Muscle layer of duodenum (tissue), 2 donors: ENCODE data around the gene SNX30.

ENCODE experiments used
- H3K27ac ChIP-seq: one replicate; pipeline ENCODE4 v1.7.0; 2013; ENCODE audit warnings: mild to moderate bottlenecking, low read length
- H3K27me3 ChIP-seq: one replicate; pipeline ENCODE4 v1.7.0; 2013; ENCODE audit warnings: low read depth, mild to moderate bottlenecking, control low read depth, low read length
- H3K36me3 ChIP-seq, 2 donors: one replicate each; pipeline ENCODE4 v1.7.0; 2013; ENCODE audit warnings: low read length in 2 of 2, control low read depth in 1 of 2, mild to moderate bottlenecking in 1 of 2; ENCODE audit not compliant: insufficient read depth in 2 of 2, control insufficient read depth in 1 of 2
- H3K4me1 ChIP-seq, 2 donors: one replicate each; pipeline ENCODE4 v1.7.0; 2013; ENCODE audit warnings: low read length in 2 of 2, mild to moderate bottlenecking in 2 of 2, control low read depth in 1 of 2, moderate library complexity in 1 of 2; ENCODE audit not compliant: insufficient read depth in 2 of 2, control insufficient read depth in 1 of 2
- H3K4me3 ChIP-seq, 2 donors: one replicate each; pipeline ENCODE4 v1.7.0; 2013; ENCODE audit warnings: low read length in 2 of 2, low read depth in 1 of 2, mild to moderate bottlenecking in 1 of 2
- H3K9me3 ChIP-seq, 2 donors: one replicate each; pipeline ENCODE4 v1.7.0; 2013; ENCODE audit warnings: low read length in 2 of 2, control low read depth in 1 of 2, mild to moderate bottlenecking in 1 of 2; ENCODE audit not compliant: control insufficient read depth in 1 of 2
- donor health status: healthy.

SNX30 gene

GRCh38 chr9:112833081-112833480 lies 82.5 kb downstream of the SNX30 start:
- Histone ChIP-seq H3K27ac (no peak overlapping the region), H3K27me3 (no peaks in the 10 kb centered on the region), H3K4me1 (no peaks in the 10 kb centered on the region), H3K9me3 (no peaks in the 10 kb centered on the region), H3K4me3 (no peak overlapping the region), H3K36me3 (peaks cover 5 to 24% of the 10 kb centered on the region in 2 donors)

GRCh38 chr9:112836394-112836793 lies 85.8 kb downstream of the SNX30 start:
- H3K36me3 ChIP-seq = peaks cover 12 to 24% of the 10 kb centered on the region in 2 donors
- no peaks in the 10 kb centered on the region for H3K27me3 ChIP-seq
- no peak overlapping the region for H3K4me3 ChIP-seq
- H3K27ac ChIP-seq = no peak overlapping the region
- H3K9me3 ChIP-seq = no peaks in the 10 kb centered on the region
- H3K4me1 ChIP-seq = no peaks in the 10 kb centered on the region

- Histone ChIP-seq H3K27me3 (no peaks in the 10 kb centered on the region), H3K27ac (no peak overlapping the region), H3K4me3 (no peak overlapping the region), H3K36me3 (peaks cover 12 to 24% of the 10 kb centered on the region in 2 donors), H3K4me1 (no peaks in the 10 kb centered on the region), H3K9me3 (no peaks in the 10 kb centered on the region)
Measured at GRCh38 chr9:112838342-112838741, 87.8 kb downstream of the SNX30 start.

- no peak overlapping the region for H3K4me3 ChIP-seq
Measured at GRCh38 chr9:112839331-112839730, 88.8 kb downstream of the SNX30 start.

GRCh38 chr9:112841261-112841660 lies 90.7 kb downstream of the SNX30 start:
- H3K36me3 ChIP-seq = peaks cover 12 to 16% of the 10 kb centered on the region in 2 donors
- no peaks in the 10 kb centered on the region for H3K9me3 ChIP-seq
- no peaks in the 10 kb centered on the region for H3K27me3 ChIP-seq
- H3K4me3 ChIP-seq = no peak overlapping the region
- no peaks in the 10 kb centered on the region for H3K4me1 ChIP-seq
- no peak overlapping the region for H3K27ac ChIP-seq

More at GRCh38 chr9:112839331-112839730, 88.8 kb downstream of the SNX30 start:
- Histone ChIP-seq H3K27ac (no peak overlapping the region), H3K27me3 (no peaks in the 10 kb centered on the region), H3K4me1 (no peaks in the 10 kb centered on the region), H3K36me3 (peaks cover 12 to 24% of the 10 kb centered on the region in 2 donors), H3K9me3 (no peaks in the 10 kb centered on the region)

- Histone ChIP-seq H3K9me3 (no peaks in the 10 kb centered on the region), H3K4me3 (no peak overlapping the region), H3K27ac (no peak overlapping the region), H3K36me3 (peaks cover 6 to 9% of the 10 kb centered on the region in 2 donors), H3K4me1 (no peaks in the 10 kb centered on the region), H3K27me3 (no peaks in the 10 kb centered on the region)
Measured at GRCh38 chr9:112842555-112842954, 92.0 kb downstream of the SNX30 start.

- H3K27ac ChIP-seq = no peak overlapping the region
- H3K4me3 ChIP-seq = no peak overlapping the region
- H3K4me1 ChIP-seq = no peaks in the 10 kb centered on the region
- no peaks in the 10 kb centered on the region for H3K27me3 ChIP-seq
- peaks cover 0 to under 1% of the 10 kb centered on the region in 2 donors for H3K36me3 ChIP-seq
- no peaks in the 10 kb centered on the region for H3K9me3 ChIP-seq
Measured at GRCh38 chr9:112844771-112845542, 94.4 kb downstream of the SNX30 start.

- Histone ChIP-seq H3K27me3 (no peaks in the 10 kb centered on the region), H3K36me3 (peaks cover 9 to 10% of the 10 kb centered on the region in 2 donors), H3K9me3 (no peaks in the 10 kb centered on the region), H3K27ac (no peak overlapping the region), H3K4me1 (no peaks in the 10 kb centered on the region), H3K4me3 (no peak overlapping the region)
Measured at GRCh38 chr9:112846528-112847488, 96.2 kb downstream of the SNX30 start.

- Histone ChIP-seq H3K4me1 (no peaks in the 10 kb centered on the region), H3K27me3 (no peaks in the 10 kb centered on the region), H3K36me3 (peaks cover 9 to 10% of the 10 kb centered on the region in 2 donors), H3K4me3 (no peak overlapping the region), H3K27ac (no peak overlapping the region), H3K9me3 (no peaks in the 10 kb centered on the region)
Measured at GRCh38 chr9:112848316-112849151, 98.0 kb downstream of the SNX30 start.

- Histone ChIP-seq H3K27ac (no peak overlapping the region), H3K36me3 (peaks cover 9 to 10% of the 10 kb centered on the region in 2 donors), H3K9me3 (no peaks in the 10 kb centered on the region), H3K27me3 (no peaks in the 10 kb centered on the region), H3K4me1 (no peaks in the 10 kb centered on the region), H3K4me3 (no peak overlapping the region)
Measured at GRCh38 chr9:112849363-112849922, 98.9 kb downstream of the SNX30 start.
